T follicular helper cell (primary cell): ENCODE data around the gene RBM33.

Source experiments
- DNase-seq: peaks from one replicate; pipeline ENCODE4 v3.0.0-alpha.2; 2020; ENCODE audit warnings: low read depth

Gene RBM33

DNA sequence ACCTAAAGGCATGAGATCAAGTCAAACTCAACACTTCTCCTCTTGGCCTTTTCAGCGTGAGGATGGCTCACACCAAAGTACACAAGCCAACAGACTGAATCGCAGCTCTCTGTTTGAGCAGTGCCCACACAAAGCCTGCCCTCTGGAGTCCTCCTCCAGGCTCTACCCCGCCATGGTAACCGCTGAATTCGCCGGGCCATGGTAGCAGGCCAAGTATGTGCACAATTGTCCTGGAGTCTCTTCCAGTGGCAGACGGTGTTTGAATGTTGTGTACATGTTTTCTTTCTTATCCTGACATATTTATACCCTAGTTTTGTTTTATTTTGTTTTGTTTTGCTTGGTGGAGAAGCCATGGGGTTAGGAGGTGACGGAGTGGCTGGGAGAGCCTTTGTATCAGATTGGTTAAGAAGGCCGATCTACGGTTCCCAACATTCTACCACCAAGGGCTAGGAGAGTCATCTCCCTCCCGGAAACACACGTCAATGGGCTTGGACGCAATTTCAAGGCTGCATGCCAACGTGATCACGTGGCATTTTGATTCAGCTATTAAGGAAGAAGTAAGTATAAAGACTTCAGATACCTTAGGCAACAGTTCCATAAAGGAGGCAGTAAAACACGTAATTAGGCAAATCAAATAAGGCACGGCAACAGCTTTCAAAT, 179.9 kb downstream of the RBM33 start:
- no peak for DNase-seq

DNA sequence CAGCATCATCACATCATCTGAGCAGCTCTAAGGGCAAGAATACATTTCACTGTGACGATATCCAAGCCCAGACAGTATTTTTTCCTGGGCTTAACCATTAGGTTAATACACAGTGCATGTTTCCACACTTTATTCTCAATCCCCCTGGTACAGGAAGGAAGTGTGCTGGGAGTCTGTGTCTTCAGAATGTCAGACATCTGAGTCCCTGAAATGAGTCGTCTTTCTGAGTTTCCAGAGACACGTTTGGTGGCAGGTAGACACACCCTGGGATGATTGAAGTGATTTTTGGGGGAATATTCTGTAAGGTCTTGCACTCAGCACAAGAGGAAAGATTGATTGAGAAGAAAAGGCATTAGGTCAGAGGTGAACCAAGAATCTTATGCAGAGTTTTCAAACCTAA, 180.9 kb downstream of the RBM33 start:
- no peak for DNase-seq

DNA sequence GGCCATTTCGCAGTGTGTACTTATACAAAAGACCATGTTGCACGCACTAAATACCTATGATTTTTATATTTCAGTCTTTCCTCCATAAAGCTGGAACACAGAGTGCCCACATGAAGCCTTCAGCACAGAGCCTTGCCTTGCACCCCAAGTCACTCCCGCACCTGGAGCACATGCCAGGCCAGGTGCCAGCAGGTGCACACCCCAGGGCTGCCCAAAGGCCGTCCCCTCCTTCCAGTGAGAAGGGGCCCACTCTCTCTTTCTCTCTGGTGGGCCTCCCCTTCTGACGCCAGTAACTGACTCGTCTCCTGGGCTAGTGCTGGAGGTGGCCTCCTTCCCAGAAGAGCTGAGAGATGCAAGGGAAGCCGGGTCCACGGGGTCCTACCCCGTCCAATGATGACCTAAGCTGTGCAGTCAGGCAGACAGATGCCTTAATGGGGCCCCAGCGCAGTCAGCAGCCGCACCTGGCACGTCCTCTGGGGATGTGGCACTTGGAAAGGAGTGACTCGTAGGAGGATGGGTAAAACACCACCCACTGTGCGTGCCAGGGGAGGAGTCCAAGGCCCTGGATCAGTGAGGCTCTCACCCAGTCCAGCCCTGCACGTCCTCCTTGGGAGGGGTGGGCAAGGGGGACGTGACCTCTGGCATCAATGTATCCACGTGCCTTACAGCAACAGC, 185.5 kb downstream of the RBM33 start:
- DNase-seq, result no peak
